ENCODE measurements around the gene FBXW12.
A peak's percentile ranks its signal among the peaks of the same experiment; 100 is the strongest.

Gene FBXW12

DNA sequence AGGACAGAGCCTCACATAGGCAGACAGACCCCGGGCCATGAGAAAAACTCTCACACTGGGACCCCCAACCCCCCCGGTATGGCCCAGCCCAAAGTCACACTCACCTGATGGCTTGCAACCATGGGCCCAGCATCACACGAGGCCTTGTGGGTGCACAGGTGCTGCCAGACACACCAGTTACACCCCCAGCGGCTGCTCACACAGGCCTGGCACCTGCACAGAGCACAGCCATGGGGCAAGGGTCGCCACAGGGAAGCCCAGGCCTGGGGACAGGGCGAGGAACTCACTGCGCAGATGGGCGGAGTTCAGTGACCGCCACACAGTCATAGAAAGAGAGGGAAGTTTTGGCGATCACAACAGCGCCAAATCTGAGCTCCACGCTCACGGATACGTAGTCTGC, 48.5 kb downstream of the FBXW12 start:
- DNase-seq (ENCODE audit: low read depth in 4 of 4, low spot score in 1 of 4): no peak

DNA sequence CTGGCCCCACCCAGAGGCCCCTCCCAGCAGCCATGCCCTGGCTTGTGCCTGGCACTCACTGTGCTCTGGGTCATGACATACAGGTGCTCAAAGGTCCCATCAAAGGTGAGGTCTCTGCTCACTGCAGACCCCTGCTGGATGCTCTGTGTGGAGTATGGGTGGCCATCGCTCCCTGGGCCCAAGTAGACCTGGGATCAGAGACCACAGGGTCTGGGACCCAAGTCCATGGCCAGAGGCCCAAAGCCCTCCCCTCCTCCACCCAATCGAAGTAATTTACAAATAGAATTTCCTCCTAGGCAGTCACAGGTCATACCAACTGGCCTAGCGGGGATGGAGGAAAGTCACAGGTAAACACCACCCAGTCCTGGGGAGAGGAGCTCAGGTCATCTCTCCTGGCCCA, 50.3 kb downstream of the FBXW12 start:
- DNase-seq (ENCODE audit: low read depth in 4 of 4, low spot score in 1 of 4): no peak

DNA sequence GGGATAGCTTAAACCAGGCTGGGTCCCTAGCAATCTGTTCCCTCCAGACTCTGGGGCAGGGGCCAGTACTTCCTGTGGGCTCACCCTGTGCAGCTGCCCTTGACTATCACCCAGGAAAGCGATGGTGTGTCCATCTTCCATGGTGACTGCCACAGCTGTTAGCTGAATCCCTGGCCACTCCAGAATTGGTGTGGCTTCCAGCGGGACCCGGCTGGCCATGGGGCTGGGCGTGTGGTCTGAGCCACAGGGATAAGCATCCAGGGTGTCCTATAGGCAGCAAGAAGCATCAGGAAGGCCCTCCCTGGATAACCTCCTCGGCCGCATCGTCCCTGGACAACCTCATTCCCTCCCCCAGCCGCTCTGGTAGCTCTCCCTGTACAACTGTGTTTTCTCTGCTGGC, 50.7 kb downstream of the FBXW12 start:
- DNase-seq (ENCODE audit: low read depth in 4 of 4, low spot score in 1 of 4): no peak

DNA sequence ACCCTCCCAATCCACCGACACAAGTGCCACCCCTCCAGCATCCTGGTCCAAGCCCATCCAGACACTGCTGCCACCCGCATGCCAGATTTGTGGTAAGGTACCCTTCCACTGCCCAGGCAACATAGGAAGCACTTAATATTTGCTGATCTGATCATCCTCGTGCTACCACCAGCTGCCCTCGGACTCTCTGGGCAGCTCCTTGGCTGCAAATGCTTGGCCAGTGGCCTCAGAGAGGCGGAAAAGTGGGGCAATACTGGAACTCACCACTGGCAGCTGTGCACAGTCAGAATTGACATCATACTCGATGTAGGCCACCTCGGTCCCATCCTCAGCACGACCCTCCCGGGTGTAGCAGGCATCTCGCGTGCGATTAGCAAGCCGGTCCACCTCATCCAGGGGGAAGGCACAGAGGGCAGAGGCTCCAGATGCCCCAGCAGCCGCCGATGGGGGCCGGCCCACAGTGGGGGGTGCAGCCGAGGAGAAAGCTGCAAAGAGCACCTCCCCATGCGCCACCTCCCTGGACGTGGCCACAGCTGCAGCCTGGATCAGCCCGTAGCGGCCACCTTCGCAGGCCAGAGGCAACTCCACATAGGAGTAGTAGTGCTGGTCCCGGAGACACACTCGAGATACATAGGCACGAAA, 51.3 kb downstream of the FBXW12 start:
- DNase-seq (ENCODE audit: low read depth in 4 of 4, low spot score in 1 of 4): no peak

DNA sequence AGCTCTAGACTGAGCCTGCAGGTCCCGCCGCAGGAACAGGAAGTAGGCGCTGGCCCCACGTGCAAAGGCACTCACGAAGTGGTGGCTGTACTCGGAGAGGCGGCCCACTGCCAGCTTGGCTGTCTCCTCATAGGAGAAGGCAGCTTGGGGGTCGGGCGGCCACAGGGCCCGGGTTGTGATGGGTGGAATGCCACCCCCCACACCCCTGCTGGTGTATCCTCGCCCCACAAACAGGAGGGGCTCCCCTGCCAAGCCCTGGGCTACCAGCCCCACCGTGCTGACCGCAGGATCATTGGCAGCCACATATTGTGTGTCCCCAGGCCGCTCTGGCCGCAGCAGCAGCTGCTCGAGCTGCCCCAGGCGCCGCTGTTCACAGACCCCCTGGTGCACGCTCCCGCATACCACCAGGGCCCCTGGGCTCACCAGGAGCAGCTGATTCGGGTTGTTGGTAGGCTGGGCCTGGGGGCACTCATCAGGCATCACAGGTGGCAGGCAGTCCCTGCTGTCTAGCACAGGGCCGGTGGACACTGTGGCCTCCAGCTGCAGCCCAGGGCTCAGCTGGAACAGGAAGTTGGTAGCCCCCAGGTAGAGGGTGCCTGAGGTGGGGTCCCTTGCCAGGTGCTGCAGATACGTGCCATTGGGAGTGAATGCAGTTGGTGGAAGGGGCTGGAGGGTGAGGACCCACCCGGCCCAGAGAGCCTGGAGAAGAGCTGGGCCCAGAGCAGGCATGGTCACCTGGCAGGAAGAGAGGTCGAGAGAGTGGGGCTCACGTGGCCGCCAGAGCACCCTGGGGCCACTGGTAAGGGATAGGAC, 52.1 kb downstream of the FBXW12 start:
- DNase-seq (ENCODE audit: low read depth in 4 of 4, low spot score in 1 of 4): no peak

DNA sequence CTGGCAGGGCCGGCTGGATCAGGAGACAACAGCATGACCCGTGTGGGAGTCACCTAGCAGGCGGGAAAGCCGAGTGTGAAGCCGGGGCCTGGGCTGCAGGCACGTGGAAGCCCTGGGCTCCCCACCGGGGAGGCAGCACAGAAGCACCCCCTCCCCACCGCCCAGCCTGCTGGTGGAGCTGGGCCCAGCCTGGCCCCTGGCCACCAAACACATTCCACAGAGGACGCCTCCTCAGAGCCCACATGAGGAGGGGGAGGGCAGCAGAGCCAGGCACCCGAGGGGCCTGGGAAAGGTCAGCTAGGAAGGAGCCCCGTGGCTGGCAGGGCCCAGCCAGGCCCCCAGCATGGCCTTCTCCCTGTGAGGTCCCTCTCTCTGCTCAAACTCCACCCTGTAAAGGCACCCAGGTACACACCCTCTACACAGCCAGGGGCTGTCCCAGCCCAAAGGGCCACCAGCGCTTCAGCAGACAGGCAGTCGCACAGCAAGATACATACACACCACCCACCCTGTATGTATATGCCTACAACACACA, 53.3 kb downstream of the FBXW12 start:
- no peak for DNase-seq (ENCODE audit: low read depth in 4 of 4, low spot score in 1 of 4)

DNA sequence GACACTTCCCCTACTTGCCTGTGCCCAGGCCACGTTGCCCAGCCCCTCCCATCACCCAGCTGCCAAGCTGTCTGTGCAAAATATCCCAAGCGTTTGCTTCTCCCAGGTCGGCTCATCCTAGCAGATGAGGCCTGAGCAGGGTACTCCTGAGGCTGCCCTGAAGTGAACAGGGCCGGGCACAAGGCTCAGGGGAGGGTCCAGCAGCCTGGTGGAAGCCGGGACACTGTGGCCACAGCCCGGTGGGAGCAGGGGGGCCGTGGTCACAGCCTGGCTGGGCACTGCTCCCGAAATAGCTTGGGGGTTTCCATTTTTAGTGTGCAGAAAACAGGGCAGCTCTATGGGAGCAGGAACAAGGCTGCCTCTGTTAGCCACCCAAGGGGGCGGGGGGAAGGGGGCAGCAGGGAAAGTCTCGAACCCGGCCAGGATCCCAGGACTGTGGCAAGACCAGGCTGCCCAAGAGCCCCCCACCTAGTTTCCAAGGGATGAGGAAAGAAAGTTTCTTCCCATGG, 54.4 kb downstream of the FBXW12 start:
- DNase-seq (ENCODE audit: low read depth in 4 of 4, low spot score in 1 of 4): no peak

DNA sequence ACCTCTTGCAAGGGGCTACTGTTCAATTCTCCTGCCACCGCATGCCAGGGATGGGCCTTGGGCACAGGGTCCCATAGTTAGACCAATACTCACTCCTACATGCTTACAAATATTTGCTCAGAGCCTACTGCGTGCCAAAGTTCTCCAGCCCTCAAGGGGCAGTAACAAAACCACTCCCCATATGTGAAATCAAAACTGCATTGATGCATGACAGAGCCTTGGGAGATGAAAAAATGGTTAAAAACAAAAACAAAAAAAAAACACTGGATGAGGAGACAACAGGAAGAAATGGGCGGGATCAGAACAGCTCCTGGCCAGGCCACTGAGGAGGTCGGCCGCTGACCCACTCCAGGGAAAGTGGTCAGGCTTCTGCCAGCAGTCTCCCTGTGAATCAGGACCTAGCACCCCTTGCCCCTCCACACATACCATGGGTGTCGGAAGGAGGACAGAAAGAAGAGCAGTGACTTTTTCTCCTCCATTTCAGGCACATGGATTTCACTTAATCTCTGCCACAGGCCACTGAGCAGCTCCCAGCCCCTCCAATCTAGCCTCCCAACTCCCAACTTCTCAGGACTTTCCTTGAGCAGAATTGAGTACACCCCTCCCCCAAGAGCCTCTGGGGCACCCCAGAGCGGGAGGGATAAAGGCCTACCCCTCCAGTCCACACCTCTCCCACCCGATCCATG, 55.1 kb downstream of the FBXW12 start:
- no peak for DNase-seq (ENCODE audit: low read depth in 4 of 4, low spot score in 1 of 4)

DNA sequence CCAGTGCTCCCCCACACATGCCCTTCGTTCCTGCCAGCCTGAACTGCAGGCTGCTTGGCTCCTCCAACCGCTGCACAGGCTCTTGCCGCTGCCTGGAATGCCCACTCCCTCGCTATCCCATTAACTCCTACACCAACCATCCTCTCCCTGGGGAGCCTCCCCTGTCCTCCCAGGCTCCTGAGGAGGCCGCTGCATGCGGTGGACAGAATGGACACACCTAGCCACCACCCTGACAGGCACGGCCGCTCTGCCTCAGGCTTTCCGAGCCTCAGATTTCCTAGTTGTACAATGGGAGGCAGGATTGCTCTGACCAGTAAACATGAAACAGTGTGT, 55.6 kb downstream of the FBXW12 start:
- DNase-seq (ENCODE audit: low read depth in 4 of 4, low spot score in 1 of 4): no peak

DNA sequence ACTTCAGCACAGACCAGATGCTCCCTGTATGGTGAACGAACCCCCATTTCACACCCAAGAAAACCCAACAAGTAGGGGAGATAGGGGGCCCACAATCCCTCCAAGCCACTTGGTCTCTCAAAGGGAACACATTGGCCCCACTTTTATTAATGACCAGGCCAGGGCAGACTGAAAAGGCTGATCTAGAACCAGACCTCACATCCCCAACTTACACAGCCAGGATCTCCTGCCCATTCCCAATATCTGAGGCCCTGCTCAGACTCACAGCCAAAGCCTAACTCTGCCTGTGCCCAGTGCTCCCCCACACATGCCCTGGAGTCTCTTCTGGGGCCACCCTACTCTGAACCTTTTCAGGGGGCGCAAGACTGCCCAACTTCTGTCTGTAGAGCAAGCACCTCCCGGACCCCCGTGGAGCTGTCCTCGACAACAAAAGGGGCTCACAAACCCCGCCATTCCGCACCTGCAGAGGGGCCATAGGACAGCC, 56.1 kb downstream of the FBXW12 start:
- no peak for DNase-seq (ENCODE audit: low read depth in 4 of 4, low spot score in 1 of 4)

DNA sequence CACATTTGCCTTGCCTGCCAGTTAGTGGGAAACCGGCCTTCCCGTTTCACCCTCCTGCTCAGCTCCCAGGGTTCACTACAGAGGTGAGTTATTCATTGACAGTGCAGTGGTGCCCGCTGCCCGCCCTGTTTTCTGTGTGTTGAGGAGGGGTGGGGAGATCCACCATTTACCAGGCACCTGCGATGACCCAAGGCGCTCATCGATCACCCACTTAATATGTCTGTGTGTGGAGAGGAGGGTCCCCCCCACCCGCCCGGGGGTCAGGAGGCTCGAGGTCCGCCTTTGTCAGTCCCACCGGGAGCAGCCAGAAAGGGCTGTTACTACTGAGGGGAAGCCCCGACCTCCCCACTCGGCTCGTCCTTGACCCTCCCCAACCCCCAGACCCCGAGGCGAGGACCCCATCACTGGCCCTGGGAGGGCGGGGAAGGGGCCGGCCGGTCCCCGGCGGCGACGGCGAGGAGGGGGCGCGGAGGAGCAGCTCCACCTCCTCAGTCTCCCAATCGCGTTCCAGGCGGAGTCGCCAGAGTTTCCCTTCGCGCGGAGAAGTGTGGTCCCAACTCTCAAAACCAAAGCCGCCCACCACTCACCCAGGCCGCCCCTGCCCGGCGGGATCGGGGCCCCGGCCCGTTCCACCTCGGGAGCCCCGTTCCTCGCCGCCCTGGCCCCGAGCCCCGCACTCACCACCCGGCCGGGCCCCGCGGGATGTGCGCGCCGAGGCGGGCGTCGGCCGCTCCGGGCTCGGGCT, 56.7 kb downstream of the FBXW12 start:
- DNase-seq (ENCODE audit: low read depth in 4 of 4, low spot score in 1 of 4): no peak

DNA sequence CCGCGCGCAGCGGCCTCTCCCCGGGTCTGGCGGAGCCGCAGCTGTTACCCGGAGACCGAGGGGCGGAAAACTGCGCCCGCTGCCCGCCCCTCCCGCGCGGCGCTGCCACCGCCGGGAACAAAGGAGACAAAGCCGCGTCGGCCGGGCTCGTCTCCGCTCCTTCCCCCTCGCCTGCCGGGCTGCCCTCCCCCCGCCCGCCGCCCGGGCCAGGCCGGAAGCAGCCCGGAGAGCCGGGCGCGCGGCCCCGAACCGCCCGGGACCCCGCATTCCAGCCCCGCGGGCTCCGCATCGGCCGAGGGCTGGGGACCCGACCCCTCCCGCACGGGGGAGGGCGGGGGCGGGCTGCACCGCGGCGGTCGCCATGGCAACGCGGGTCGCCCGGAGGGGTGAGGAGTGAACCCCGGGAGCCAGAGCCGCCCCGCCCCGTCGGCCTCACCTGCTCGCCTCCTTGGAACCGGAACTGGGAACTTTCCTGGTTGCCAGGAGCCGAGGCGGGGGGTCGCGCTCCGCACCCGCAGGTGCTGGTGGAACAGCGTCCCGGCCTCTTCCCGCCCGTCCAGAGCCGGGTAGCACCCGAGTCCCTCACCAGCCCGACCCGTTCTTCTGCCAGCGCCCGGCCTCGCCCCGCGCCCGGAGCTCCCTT, 57.4 kb downstream of the FBXW12 start:
- DNase-seq (ENCODE audit: low read depth in 4 of 4, low spot score in 1 of 4): peak in 2 of 4 experiments; percentile 33 to 51

DNA sequence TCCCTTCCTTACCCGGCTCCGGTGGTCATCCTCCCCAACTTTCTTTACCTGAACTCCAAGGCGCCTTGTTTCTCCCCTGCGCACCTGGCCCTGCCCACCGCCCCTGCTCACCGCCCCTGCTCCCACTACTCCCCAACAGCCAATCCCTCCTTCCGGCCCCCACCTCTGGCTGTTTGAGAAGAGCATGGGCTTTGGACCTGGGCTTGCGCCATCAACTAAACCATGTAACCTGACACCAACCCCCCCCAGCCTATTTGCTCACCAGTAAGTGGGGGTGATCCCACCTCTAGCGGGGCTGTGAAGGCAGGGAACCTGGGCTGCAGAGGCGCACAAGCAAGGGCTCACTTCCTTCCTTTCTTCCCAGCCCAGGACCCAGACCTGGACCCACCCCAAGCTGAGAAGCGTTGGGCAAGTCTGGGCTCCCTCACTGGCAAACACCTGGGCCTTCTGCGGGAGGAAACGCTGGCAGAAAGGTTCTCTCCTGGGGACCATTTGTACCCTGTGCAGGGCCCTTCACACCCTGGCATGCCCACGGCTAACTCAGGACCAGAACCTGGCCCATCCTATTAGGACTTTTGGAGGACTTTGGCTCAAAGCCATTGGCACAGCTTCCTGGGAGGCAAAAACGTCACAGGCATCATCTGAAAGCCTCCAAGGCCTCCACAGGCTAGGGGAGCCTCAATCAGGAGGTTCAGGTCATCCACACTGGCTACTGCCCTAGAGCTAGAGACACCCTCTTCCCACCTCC, 58.1 kb downstream of the FBXW12 start, which contains the start of gene PLXNB1:
Gene PLXNB1 (minus strand): TSS at position 127 of the 748 bp plus-strand sequence. CDS start 5,475 bp downstream, outside the sequence.
- no peak for DNase-seq (ENCODE audit: low read depth in 4 of 4, low spot score in 1 of 4)

DNA sequence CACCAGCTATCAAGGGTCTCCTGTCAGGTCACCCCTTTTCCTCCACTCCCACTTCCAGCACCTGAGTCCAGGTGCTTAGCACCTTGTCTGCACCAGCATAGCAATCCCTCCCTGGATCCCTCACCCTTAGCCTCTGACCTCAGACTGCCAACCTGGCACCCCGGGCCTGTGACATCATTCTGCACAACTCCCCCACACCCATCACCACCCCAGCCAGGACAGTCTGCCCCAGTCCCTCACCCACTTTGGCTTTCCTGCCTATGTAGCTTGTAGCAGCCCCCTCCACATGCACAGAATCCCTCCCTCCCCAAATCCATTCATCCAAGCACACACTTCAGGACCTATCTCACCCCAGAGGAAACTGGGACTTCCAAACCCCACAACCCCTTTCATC, 58.7 kb downstream of the FBXW12 start:
- DNase-seq (ENCODE audit: low read depth in 4 of 4, low spot score in 1 of 4): no peak

DNA sequence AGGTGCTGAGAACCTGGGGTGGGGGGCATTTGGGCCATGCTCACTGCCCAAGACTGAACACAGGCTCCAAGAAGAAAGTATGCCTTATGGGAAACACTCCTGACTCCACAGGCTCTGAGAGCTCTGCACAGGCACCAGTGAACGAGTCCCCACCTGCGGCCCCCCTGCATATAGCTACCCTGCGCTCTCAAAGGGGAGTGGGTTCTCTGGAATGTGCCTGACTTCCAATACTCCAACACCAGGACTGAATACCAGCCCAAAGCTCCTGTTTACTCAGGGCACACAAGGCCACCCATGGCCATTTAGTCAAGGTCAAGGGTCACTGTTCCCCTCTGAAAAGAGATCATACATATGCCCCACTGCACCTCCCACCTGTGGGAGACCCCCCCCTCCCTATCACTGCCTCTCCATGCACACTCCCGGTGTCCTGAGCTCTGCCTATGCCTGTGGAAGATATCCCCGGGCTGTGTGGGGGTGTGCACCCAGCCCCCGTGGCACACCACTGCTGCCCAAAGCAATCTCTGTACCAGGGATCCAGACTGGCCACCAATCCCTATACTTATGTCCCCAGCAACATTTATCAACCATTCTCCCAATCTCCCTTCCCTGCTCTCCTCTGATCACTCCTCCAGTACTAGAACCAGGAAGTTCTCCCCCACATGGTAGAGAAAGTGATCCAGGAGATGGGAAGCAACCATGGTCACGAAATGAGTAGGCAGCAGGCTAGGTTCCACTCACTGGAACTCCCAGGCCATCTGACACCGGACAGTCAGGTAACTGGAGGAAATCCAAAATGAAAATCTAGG, 59.4 kb downstream of the FBXW12 start:
- no peak for DNase-seq (ENCODE audit: low read depth in 4 of 4, low spot score in 1 of 4)

DNA sequence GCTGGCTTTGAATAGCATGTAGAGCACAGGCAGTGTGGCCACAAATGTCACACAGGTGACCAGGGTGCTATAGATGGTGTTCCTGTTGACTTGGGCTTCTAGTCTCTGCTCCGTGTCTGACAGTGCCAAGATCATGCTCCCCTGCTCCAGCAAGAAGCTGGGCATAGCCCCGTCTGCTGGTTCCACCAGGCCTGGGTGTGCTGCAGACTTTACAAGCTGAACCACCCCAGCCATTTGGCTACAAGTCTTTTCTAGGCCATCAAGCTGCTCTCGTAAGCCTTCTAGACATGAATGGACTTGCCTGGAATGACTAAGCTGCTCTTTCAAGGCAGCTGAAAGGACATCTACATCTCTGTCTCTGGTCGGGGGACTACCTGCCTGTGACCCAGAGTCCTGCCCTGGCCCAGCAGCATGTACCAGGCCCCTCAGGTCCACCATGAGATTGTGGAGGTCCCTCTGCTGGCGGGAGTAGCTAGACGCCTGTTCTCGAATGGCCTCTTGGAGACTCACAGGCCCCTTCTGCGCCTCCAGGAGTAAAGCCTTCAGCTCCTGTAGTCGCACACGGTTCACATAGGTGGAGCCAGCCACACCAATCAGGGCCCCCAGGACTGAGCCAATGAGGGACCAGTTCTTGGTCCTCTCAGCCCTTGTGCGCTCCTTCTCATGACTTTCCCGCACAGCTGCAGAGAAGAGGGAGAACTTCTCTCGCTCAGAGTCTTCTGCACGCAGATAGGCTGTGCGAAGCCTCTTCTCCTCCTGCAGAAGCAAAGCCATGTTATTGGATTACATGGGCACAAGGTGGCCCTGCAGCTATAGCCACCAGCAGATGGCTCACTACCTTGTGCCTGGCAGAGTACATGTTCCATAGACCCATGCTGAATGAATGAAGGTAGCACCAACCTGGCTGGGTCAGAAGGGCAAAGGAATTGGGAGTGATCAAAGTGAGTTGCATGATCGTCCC, 60.7 kb downstream of the FBXW12 start:
- DNase-seq (ENCODE audit: low read depth in 4 of 4, low spot score in 1 of 4): no peak

DNA sequence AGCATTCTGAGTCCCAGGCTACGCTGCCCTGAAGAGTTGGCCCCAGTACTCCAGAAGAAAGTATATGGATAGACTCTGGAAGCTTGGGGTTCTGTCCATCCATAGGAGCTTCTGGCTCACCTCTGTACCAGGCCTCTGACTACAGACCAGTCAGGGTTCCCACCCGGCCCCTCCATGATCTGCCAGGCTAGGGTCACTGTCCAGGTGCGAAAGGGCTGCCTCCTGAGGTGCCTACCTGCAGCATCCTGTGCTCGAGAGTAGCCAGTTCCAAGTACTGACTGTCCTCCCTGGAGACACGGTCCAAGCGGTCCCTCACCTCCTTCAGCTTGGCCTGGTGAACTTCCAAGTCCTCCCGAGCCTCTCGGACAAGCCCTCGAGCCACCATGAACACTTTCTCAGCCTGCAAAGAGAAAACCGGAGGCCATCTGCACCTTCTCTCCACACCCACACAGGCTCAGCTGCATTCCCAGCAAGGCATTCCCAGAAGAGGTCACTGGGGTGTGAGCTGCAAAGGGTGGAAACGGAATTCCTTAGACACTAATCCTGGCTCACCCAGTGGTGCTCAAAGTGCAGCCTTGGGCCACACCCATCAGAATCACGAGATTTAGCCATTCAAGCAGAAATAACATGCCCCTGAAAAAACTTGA, 61.6 kb downstream of the FBXW12 start:
- DNase-seq (ENCODE audit: low read depth in 4 of 4, low spot score in 1 of 4): no peak
